ENCODE results near the gene TRIM44.
"Not testable (repeated sequence)": the region's sequence is repeated elsewhere in the genome, so short reads cannot be mapped to it uniquely, and the experiment has no call there.

The TRIM44 gene

GRCh38 chr11:35759951-35760350 is 97.4 kb downstream of the TRIM44 start:
- H2AK5ac ChIP-seq (ENCODE audit: low read depth, low read length); H4K91ac ChIP-seq (ENCODE audit: low read depth, low read length, poor library complexity); H3K23ac ChIP-seq (ENCODE audit: low read depth, low read length, poor library complexity); H3K4me1 ChIP-seq (ENCODE audit: control insufficient read depth in 2 of 2, insufficient read depth in 1 of 2, low read depth in 1 of 2, low read length in 2 of 2); H2AFZ ChIP-seq (ENCODE audit: low read length); H2BK12ac ChIP-seq (ENCODE audit: low read length); H3K36me3 ChIP-seq (replicated peaks in 1 of 2; ENCODE audit: control insufficient read depth in 2 of 2, insufficient read depth in 2 of 2, low read length in 2 of 2); H2BK5ac ChIP-seq (ENCODE audit: low read length); DNase-seq (ENCODE audit: low spot score); H2BK15ac ChIP-seq (ENCODE audit: low read length); H3K18ac ChIP-seq (ENCODE audit: low read length); H3K27me3 ChIP-seq (ENCODE audit: control insufficient read depth in 3 of 3, insufficient read depth in 3 of 3, low read depth in 1 of 3, low read length in 3 of 3); H3K9ac ChIP-seq (ENCODE audit: low read depth, low read length, poor library complexity); H2BK120ac ChIP-seq (ENCODE audit: low read depth, low read length); H3K27ac ChIP-seq (replicated peaks; ENCODE audit: low read length); H3K9me3 ChIP-seq (replicated peaks in 1 of 2; ENCODE audit: control insufficient read depth in 2 of 2, insufficient read depth in 1 of 2, low read depth in 1 of 2, low read length in 2 of 2); H3K4me2 ChIP-seq (ENCODE audit: insufficient read depth, low read length, poor library complexity, severe bottlenecking); H3K79me1 ChIP-seq (ENCODE audit: low read depth, low read length); H3K4ac ChIP-seq (ENCODE audit: low read length); H4K8ac ChIP-seq (ENCODE audit: low read depth, low read length); H3K4me3 ChIP-seq (ENCODE audit: low read length in 2 of 2); H3K14ac ChIP-seq (ENCODE audit: low read length): not testable (repeated sequence)
- WGBS, 2 donors (ENCODE audit: extremely low coverage in 2 of 2, insufficient read length in 2 of 2, insufficient replicate concordance in 1 of 2): no CpG with 5 or more reads among the region's 8 CpGs

- no peak overlapping the region for H3K4me2 ChIP-seq (ENCODE audit: insufficient read depth, low read length, poor library complexity, severe bottlenecking)
- no peak overlapping the region for H3K4me3 ChIP-seq (ENCODE audit: low read length in 2 of 2)
- H3K14ac ChIP-seq (ENCODE audit: low read length): no peak overlapping the region
- H3K36me3 ChIP-seq (replicated peaks in 1 of 2; ENCODE audit: control insufficient read depth in 2 of 2, insufficient read depth in 2 of 2, low read length in 2 of 2): no peaks in the 10 kb centered on the region
- no peak overlapping the region for H2BK5ac ChIP-seq (ENCODE audit: low read length)
- H2BK15ac ChIP-seq (ENCODE audit: low read length): no peak overlapping the region
- H3K27ac ChIP-seq (replicated peaks; ENCODE audit: low read length): no peak overlapping the region
- H2AFZ ChIP-seq (ENCODE audit: low read length): no peak overlapping the region
- H3K4ac ChIP-seq (ENCODE audit: low read length): no peak overlapping the region
- no peak overlapping the region for H3K23ac ChIP-seq (ENCODE audit: low read depth, low read length, poor library complexity)
- no peaks in the 10 kb centered on the region for H3K27me3 ChIP-seq (ENCODE audit: control insufficient read depth in 3 of 3, insufficient read depth in 3 of 3, low read depth in 1 of 3, low read length in 3 of 3)
- no peak overlapping the region for H2AK5ac ChIP-seq (ENCODE audit: low read depth, low read length)
- H2BK12ac ChIP-seq (ENCODE audit: low read length): no peak overlapping the region
- H3K79me1 ChIP-seq (ENCODE audit: low read depth, low read length): no peaks in the 10 kb centered on the region
- no CpG with 5 or more reads among the region's 1 CpG for WGBS, 2 donors (ENCODE audit: extremely low coverage in 2 of 2, insufficient read length in 2 of 2, insufficient replicate concordance in 1 of 2)
- no peak overlapping the region for H4K8ac ChIP-seq (ENCODE audit: low read depth, low read length)
- no peaks in the 10 kb centered on the region for H3K4me1 ChIP-seq (ENCODE audit: control insufficient read depth in 2 of 2, insufficient read depth in 1 of 2, low read depth in 1 of 2, low read length in 2 of 2)
- H4K91ac ChIP-seq (ENCODE audit: low read depth, low read length, poor library complexity): no peak overlapping the region
- H3K18ac ChIP-seq (ENCODE audit: low read length): no peak overlapping the region
- no peak overlapping the region for H3K9ac ChIP-seq (ENCODE audit: low read depth, low read length, poor library complexity)
- DNase-seq (ENCODE audit: low spot score): no peak
- no peak overlapping the region for H2BK120ac ChIP-seq (ENCODE audit: low read depth, low read length)
- no peaks in the 10 kb centered on the region for H3K9me3 ChIP-seq (replicated peaks in 1 of 2; ENCODE audit: control insufficient read depth in 2 of 2, insufficient read depth in 1 of 2, low read depth in 1 of 2, low read length in 2 of 2)
Observed at GRCh38 chr11:35761899-35762298, 99.3 kb downstream of the TRIM44 start.

GRCh38 chr11:35763301-35763700 is 100.7 kb downstream of the TRIM44 start:
- Histone ChIP-seq H3K23ac (ENCODE audit: low read depth, low read length, poor library complexity) (no peak overlapping the region), H3K14ac (ENCODE audit: low read length) (no peak overlapping the region), H3K9ac (ENCODE audit: low read depth, low read length, poor library complexity) (no peak overlapping the region), H3K27me3 (ENCODE audit: control insufficient read depth in 3 of 3, insufficient read depth in 3 of 3, low read depth in 1 of 3, low read length in 3 of 3) (no peaks in the 10 kb centered on the region), H3K9me3 (replicated peaks in 1 of 2; ENCODE audit: control insufficient read depth in 2 of 2, insufficient read depth in 1 of 2, low read depth in 1 of 2, low read length in 2 of 2) (no peaks in the 10 kb centered on the region), H3K4ac (ENCODE audit: low read length) (no peak overlapping the region), H3K27ac (replicated peaks; ENCODE audit: low read length) (no peak overlapping the region), H3K4me3 (ENCODE audit: low read length in 2 of 2) (no peak overlapping the region), H3K4me1 (ENCODE audit: control insufficient read depth in 2 of 2, insufficient read depth in 1 of 2, low read depth in 1 of 2, low read length in 2 of 2) (no peaks in the 10 kb centered on the region), H2BK120ac (ENCODE audit: low read depth, low read length) (no peak overlapping the region), H3K36me3 (replicated peaks in 1 of 2; ENCODE audit: control insufficient read depth in 2 of 2, insufficient read depth in 2 of 2, low read length in 2 of 2) (no peaks in the 10 kb centered on the region), H4K91ac (ENCODE audit: low read depth, low read length, poor library complexity) (no peak overlapping the region), H4K8ac (ENCODE audit: low read depth, low read length) (no peak overlapping the region), H3K79me1 (ENCODE audit: low read depth, low read length) (no peaks in the 10 kb centered on the region), H2BK12ac (ENCODE audit: low read length) (no peak overlapping the region), H2AK5ac (ENCODE audit: low read depth, low read length) (no peak overlapping the region), H2BK15ac (ENCODE audit: low read length) (no peak overlapping the region), H3K4me2 (ENCODE audit: insufficient read depth, low read length, poor library complexity, severe bottlenecking) (no peak overlapping the region), H2BK5ac (ENCODE audit: low read length) (no peak overlapping the region), H2AFZ (ENCODE audit: low read length) (no peak overlapping the region), H3K18ac (ENCODE audit: low read length) (no peak overlapping the region)
- DNase-seq (ENCODE audit: low spot score): no peak
- no CpG with 5 or more reads among the region's 1 CpG for WGBS, 2 donors (ENCODE audit: extremely low coverage in 2 of 2, insufficient read length in 2 of 2, insufficient replicate concordance in 1 of 2)

GRCh38 chr11:35763765-35764164 is 101.2 kb downstream of the TRIM44 start:
- no peaks in the 10 kb centered on the region for H3K36me3 ChIP-seq (replicated peaks in 1 of 2; ENCODE audit: control insufficient read depth in 2 of 2, insufficient read depth in 2 of 2, low read length in 2 of 2)
- no CpG with 5 or more reads among the region's 4 CpGs for WGBS, 2 donors (ENCODE audit: extremely low coverage in 2 of 2, insufficient read length in 2 of 2, insufficient replicate concordance in 1 of 2)
- H3K27me3 ChIP-seq (ENCODE audit: control insufficient read depth in 3 of 3, insufficient read depth in 3 of 3, low read depth in 1 of 3, low read length in 3 of 3): no peaks in the 10 kb centered on the region
- H3K4me1 ChIP-seq (ENCODE audit: control insufficient read depth in 2 of 2, insufficient read depth in 1 of 2, low read depth in 1 of 2, low read length in 2 of 2): no peaks in the 10 kb centered on the region
- H3K9ac ChIP-seq (ENCODE audit: low read depth, low read length, poor library complexity): no peak overlapping the region
- H3K14ac ChIP-seq (ENCODE audit: low read length): no peak overlapping the region
- H3K18ac ChIP-seq (ENCODE audit: low read length): no peak overlapping the region
- H3K4ac ChIP-seq (ENCODE audit: low read length): no peak overlapping the region
- DNase-seq (ENCODE audit: low spot score): no peak
- H2BK12ac ChIP-seq (ENCODE audit: low read length): no peak overlapping the region
- no peaks in the 10 kb centered on the region for H3K79me1 ChIP-seq (ENCODE audit: low read depth, low read length)
- H3K4me3 ChIP-seq (ENCODE audit: low read length in 2 of 2): no peak overlapping the region
- no peak overlapping the region for H2BK120ac ChIP-seq (ENCODE audit: low read depth, low read length)
- no peak overlapping the region for H2AK5ac ChIP-seq (ENCODE audit: low read depth, low read length)
- H4K91ac ChIP-seq (ENCODE audit: low read depth, low read length, poor library complexity): no peak overlapping the region
- H3K23ac ChIP-seq (ENCODE audit: low read depth, low read length, poor library complexity): no peak overlapping the region
- H3K9me3 ChIP-seq (replicated peaks in 1 of 2; ENCODE audit: control insufficient read depth in 2 of 2, insufficient read depth in 1 of 2, low read depth in 1 of 2, low read length in 2 of 2): no peaks in the 10 kb centered on the region
- no peak overlapping the region for H4K8ac ChIP-seq (ENCODE audit: low read depth, low read length)
- no peak overlapping the region for H3K27ac ChIP-seq (replicated peaks; ENCODE audit: low read length)
- H2BK5ac ChIP-seq (ENCODE audit: low read length): no peak overlapping the region
- H3K4me2 ChIP-seq (ENCODE audit: insufficient read depth, low read length, poor library complexity, severe bottlenecking): no peak overlapping the region
- no peak overlapping the region for H2BK15ac ChIP-seq (ENCODE audit: low read length)
- H2AFZ ChIP-seq (ENCODE audit: low read length): no peak overlapping the region
